K562 (cell line): ENCODE measurements around the gene MFNG. TPM values are rescaled to one million over a fixed set of nuclear protein-coding genes. Genes with fewer than 3 reads are reported as not detected.

Source experiments
- ATAC-seq: fragments of 200-7000 bp; cut with Tn5 transposase; 3 replicates; pipeline ENCODE4 v1.9.1; 2020; ENCODE audit warnings: moderate library complexity
- BruUV-seq: library from RNA; stranded (reverse); fragments of 400-500 nt; replicated peaks from 2 replicates; lab custom pipeline; 2021; lab: Mats Ljungman, UMichigan
- CTCF ChIA-PET: fragments of 300-600 bp; formaldehyde crosslinking; extraction: SDS; loops from one replicate; lab custom pipeline; 2021; ENCODE audit warnings: low intra/inter-chr PET ratio; lab: Yijun Ruan, JAX
- POLR2A ChIA-PET: fragments of 300-600, 350-650 bp; sonication (Branson Sonifier 250); formaldehyde crosslinking; extraction: SDS; loops from one replicate; lab custom pipeline; 2021; ENCODE audit warnings: antibody characterized with exemption, inconsistent platforms; lab: Yijun Ruan, JAX
- DNase-seq, 4 experiments: peaks; one replicate each; pipeline versions ENCODE4 v3.0.0 to v3.0.0-alpha.2; 2011 to 2018; ENCODE audit warnings: low spot score in 3 of 4, mixed read lengths in 3 of 4; ENCODE audit errors: extremely low read depth in 1 of 4
- FAIRE-seq: peaks from 2 replicates; lab custom pipeline; 2011; peaks lifted over from hg19 to GRCh38; lab: Jason Lieb, UNC
- H2AFZ ChIP-seq: 2 replicates; pipeline ENCODE4 v1.6.0; 2011; ENCODE audit warnings: low read depth, low read length, control low read depth, inconsistent platforms
- H3K27ac ChIP-seq: fragments of 200-600 bp; 3 replicates; pipeline ENCODE4 v1.8.0; 2011; ENCODE audit warnings: low read depth, mild to moderate bottlenecking, control low read depth, inconsistent platforms, low read length, moderate library complexity, mixed read lengths; ENCODE audit errors: extremely low read depth
- H3K27me3 ChIP-seq, 2 experiments: fragments of 300-600 bp in 1 of 2; 2 replicates in 1 of 2; 3 replicates in 1 of 2; pipeline versions ENCODE4 v1.6.0 to v1.8.0; 2011; ENCODE audit warnings: inconsistent platforms in 2 of 2, low read length in 2 of 2, mild to moderate bottlenecking in 1 of 2, mixed read lengths in 1 of 2, moderate library complexity in 1 of 2; ENCODE audit not compliant: control insufficient read depth in 2 of 2, insufficient read depth in 2 of 2
- H3K36me3 ChIP-seq: fragments of 300-600 bp; 3 replicates; pipeline ENCODE4 v1.8.0; 2011; ENCODE audit warnings: mild to moderate bottlenecking, low read length, inconsistent platforms; ENCODE audit not compliant: control insufficient read depth, insufficient read depth
- H3K4me1 ChIP-seq, 2 experiments: fragments of 200-600 bp in 1 of 2; replicated peaks in 1 of 2; 2 replicates in 1 of 2; 3 replicates in 1 of 2; pipeline versions ENCODE4 v1.5.1 to v1.8.0; 2011; ENCODE audit warnings: inconsistent platforms in 2 of 2, low read length in 2 of 2, mild to moderate bottlenecking in 1 of 2, mixed read lengths in 1 of 2, moderate library complexity in 1 of 2; ENCODE audit not compliant: control insufficient read depth in 2 of 2, insufficient read depth in 2 of 2
- H3K4me2 ChIP-seq: 2 replicates; pipeline ENCODE4 v1.6.1; 2011; ENCODE audit warnings: low read length, control low read depth, inconsistent platforms, mixed read lengths; ENCODE audit not compliant: insufficient read depth
- H3K4me3 ChIP-seq: fragments of 200-600 bp; sonication (generic), shearing (Covaris generic); 2 replicates; pipeline ENCODE4 v1.5.1; 2016; ENCODE audit warnings: control low read depth, inconsistent platforms
- H3K79me2 ChIP-seq: fragments of 200-600 bp; 3 replicates; pipeline ENCODE4 v1.8.0; 2011; ENCODE audit warnings: low read length, inconsistent platforms; ENCODE audit not compliant: control insufficient read depth, insufficient read depth
- H3K9ac ChIP-seq, 2 experiments: 2 replicates each; pipeline versions ENCODE4 v1.6.0 to v1.6.1; 2011; ENCODE audit warnings: low read depth in 2 of 2, low read length in 2 of 2, control low read depth in 1 of 2, inconsistent platforms in 1 of 2, mild to moderate bottlenecking in 1 of 2, mixed read lengths in 1 of 2; ENCODE audit not compliant: insufficient read depth in 1 of 2
- H3K9me1 ChIP-seq: one replicate; pipeline ENCODE4 v1.6.0; 2011; ENCODE audit warnings: inconsistent platforms, mild to moderate bottlenecking, low read length, moderate library complexity; ENCODE audit not compliant: control insufficient read depth, insufficient read depth
- H3K9me3 ChIP-seq: replicated peaks from 2 replicates; pipeline ENCODE4 v1.5.1; 2011; ENCODE audit warnings: low read depth, low read length, inconsistent platforms; ENCODE audit not compliant: control insufficient read depth, insufficient read depth
- H4K20me1 ChIP-seq: replicated peaks from 2 replicates; pipeline ENCODE4 v1.6.1; 2011; ENCODE audit warnings: low read length, inconsistent platforms, mixed read lengths; ENCODE audit not compliant: control insufficient read depth, insufficient read depth
- CBFA2T2 ChIP-seq: fragments of 450-650 bp; conservative IDR thresholded peaks from 2 replicates; pipeline ENCODE4 v1.6.1; 2017; ENCODE audit warnings: mild to moderate bottlenecking
- CBFB ChIP-seq: sonication (generic); formaldehyde crosslinking; IDR thresholded peaks from 2 replicates; pipeline ENCODE4 v1.4.0; 2020; ENCODE audit warnings: mild to moderate bottlenecking, missing genetic modification reagents
- CHAMP1 ChIP-seq: fragments of 450-650 bp; IDR thresholded peaks from 2 replicates; pipeline ENCODE4 v1.6.1; 2016; ENCODE audit warnings: mild to moderate bottlenecking
- FOSL1 ChIP-seq: fragments of 200-800 bp; sonication (Bioruptor generic); conservative IDR thresholded peaks from 2 replicates; pipeline ENCODE4 v1.6.1; 2016; ENCODE audit warnings: missing genetic modification characterization, missing compliant biosample characterization
- HMG20B ChIP-seq: fragments of 250-450 bp; sonication (Bioruptor Pico); IDR thresholded peaks from 2 replicates; pipeline ENCODE4 v1.5.0; 2021; ENCODE audit warnings: mild to moderate bottlenecking
- KAT7 ChIP-seq: sonication (generic); formaldehyde crosslinking; IDR thresholded peaks from 2 replicates; pipeline ENCODE4 v1.8.0; 2022; ENCODE audit warnings: missing genetic modification reagents, mild to moderate bottlenecking, borderline replicate concordance
- MCM7 ChIP-seq, 2 experiments: fragments of 450-650 bp; IDR thresholded peaks; 2 replicates each; pipeline ENCODE4 v1.6.1; 2016 to 2018
- RNF2 ChIP-seq: sonication (generic); IDR thresholded peaks from 2 replicates; pipeline ENCODE4 v1.6.1; 2016
- SMARCE1 ChIP-seq: fragments of 450-650 bp; IDR thresholded peaks from 2 replicates; pipeline ENCODE4 v1.7.1; 2016; ENCODE audit warnings: mild to moderate bottlenecking
- TSHZ1 ChIP-seq: fragments of 250-450 bp; sonication (Bioruptor Pico); IDR thresholded peaks from 2 replicates; pipeline ENCODE4 v1.4.0; 2020; ENCODE audit warnings: mild to moderate bottlenecking, moderate library complexity
- U2AF2 ChIP-seq: fragments of 200-400 bp; formaldehyde crosslinking; optimal IDR thresholded peaks from 2 replicates; pipeline ENCODE3; 2017; ENCODE audit warnings: low read depth, mild to moderate bottlenecking, low read length
- USF1 ChIP-seq: sonication (generic); formaldehyde crosslinking; IDR thresholded peaks from 2 replicates; pipeline ENCODE4 v1.9.0; 2022; ENCODE audit warnings: mild to moderate bottlenecking, missing genetic modification reagents
- ZBTB8A ChIP-seq: fragments of 450-650 bp; IDR thresholded peaks from 2 replicates; pipeline ENCODE4 v1.6.1; 2018; ENCODE audit warnings: mild to moderate bottlenecking, moderate library complexity; ENCODE audit not compliant: partially characterized antibody
- ZHX1 ChIP-seq: fragments of 150-350 bp; conservative IDR thresholded peaks from 2 replicates; pipeline ENCODE4 v1.6.1; 2014; ENCODE audit warnings: low read length
- ZNF217 ChIP-seq: sonication (generic); formaldehyde crosslinking; IDR thresholded peaks from 2 replicates; pipeline ENCODE4 v1.8.0; 2022; ENCODE audit warnings: mild to moderate bottlenecking, missing genetic modification reagents
- ZNF232 ChIP-seq: sonication (generic); formaldehyde crosslinking; IDR thresholded peaks from 2 replicates; pipeline ENCODE4 v1.8.0; 2022; ENCODE audit warnings: mild to moderate bottlenecking, missing genetic modification reagents
- WGBS: fragments of 100-300 bp; shearing (Covaris generic); methylation state at CpG from one replicate; pipeline ENCODE4 v1.1.6; 2016; ENCODE audit warnings: low coverage, mixed read lengths; ENCODE audit not compliant: insufficient coverage; ENCODE audit errors: missing lambda C conversion rate; 5-methylcytosine and 5-hydroxymethylcytosine counted together
- in situ Hi-C: fragments of 300-500 bp; cut with MboI; formaldehyde crosslinking; loops from 4 replicates; pipeline ENCODE4 v1.15.0; 2018; ENCODE audit warnings: inconsistent platforms, mixed read lengths
- intact Hi-C: fragments of 100-400 bp; cut with micrococcal nuclease; formaldehyde crosslinking; loops from 2 replicates; pipeline ENCODE4 v1.14.2; 2022
- polyA plus RNA-seq, 8 experiments: library from polyadenylated mRNA; depleted of rRNA in 4 of 8; stranded (reverse) in 5 of 8; unstranded in 3 of 8; fragments of >200 nt; fragmentation: Nextera tagmentation in 2 of 8; fragmentation: Illumina TruSeq in 1 of 8; extraction: Ambion mirVana in 2 of 8; extraction: Trizol in 1 of 8; gene quantifications; 2 replicates each; pipeline versions ENCODE4 v1.2.1 to v1.2.3, GENCODE V29; 2011 to 2014; ENCODE audit warnings: inconsistent platforms in 1 of 8, missing spikeins in 1 of 8
- total RNA-seq, 7 experiments: library from RNA; depleted of rRNA in 6 of 7; stranded (reverse); fragments of >200 nt in 6 of 7; fragmentation: Illumina TruSeq in 2 of 7; extraction: Trizol in 2 of 7; gene quantifications; 2 replicates each; pipeline versions ENCODE4 v1.2.1 to v1.2.3, GENCODE V29; 2011 to 2021; ENCODE audit warnings: low replicate concordance in 1 of 7

The MFNG gene
- total and polyA plus RNA-seq, 9 of the 15 experiments (the other 6 are each of a cell fraction or from before 2014, with no cell fraction given): 0.13 to 0.73 (median 0.38) TPM; not detected in 4

GRCh38 chr22:37510091-37510490 lies 23.9 kb upstream of the MFNG start:
- ATAC-seq (no peak), DNase-seq (no peak), FAIRE-seq (no peak)
- no peak overlapping the region for H3K27ac ChIP-seq
- H3K9me3 ChIP-seq: no peaks in the 10 kb centered on the region
- H4K20me1 ChIP-seq: no peaks in the 10 kb centered on the region
- no peaks in the 10 kb centered on the region for H3K9me1 ChIP-seq
- intact Hi-C loops: no loop called here
- peaks cover 11% of the 10 kb centered on the region; the same call in 2 of the 3 replicates for H3K36me3 ChIP-seq
- POLR2A ChIA-PET: no interaction called here
- peak overlapping the region in 1 of 2 experiments; percentile 45; a peak in 1 of 4 replicates for H3K9ac ChIP-seq
- 85% methylated on average over 6 of the region's 10 CpGs for WGBS
- peaks cover 21 to 27% of the 10 kb centered on the region in 2 experiments for H3K4me1 ChIP-seq
- no TSS peak for BruUV-seq
- no peaks in the 10 kb centered on the region for H3K79me2 ChIP-seq
- H2AFZ ChIP-seq: no peak overlapping the region
- H3K27me3 ChIP-seq: no peaks in the 10 kb centered on the region
- CTCF ChIA-PET: no interaction called here
- no peak overlapping the region for H3K4me3 ChIP-seq
- no peak overlapping the region for H3K4me2 ChIP-seq
- in situ Hi-C loops: no loop called here
- TF ChIP-seq U2AF2 (no peak), KAT7 (no peak), FOSL1 (tag) (no peak), CHAMP1 (no peak), ZBTB8A (no peak), CBFB (CRISPR knock-in tag) (no peak), HMG20B (no peak), USF1 (CRISPR knock-in tag) (no peak), RNF2 (no peak), CBFA2T2 (no peak), ZHX1 (no peak), SMARCE1 (no peak), ZNF217 (CRISPR knock-in tag) (no peak), MCM7 (IDR thresholded peaks at IDR 0.05) (no peak), TSHZ1 (CRISPR knock-in tag) (no peak), ZNF232 (CRISPR knock-in tag) (no peak)
